SK-N-SH treated with all-trans-retinoic acid at 6 μM for 48 hours (cell line): ENCODE data around the gene PBX1.

Experiments
- ATAC-seq: fragments of 200-7000 bp; cut with Tn5 transposase; 3 replicates; pipeline ENCODE4 v1.9.1; 2020; ENCODE audit warnings: mild to moderate bottlenecking, moderate library complexity
- ARNTL ChIP-seq: fragments of 450-650 bp; formaldehyde crosslinking; IDR thresholded peaks from 2 replicates; pipeline ENCODE4 v1.5.0; 2020; ENCODE audit warnings: low read depth, mild to moderate bottlenecking, moderate library complexity, borderline replicate concordance
- BACH2 ChIP-seq: fragments of 250-450 bp; sonication (Bioruptor Pico); IDR thresholded peaks from 2 replicates; pipeline ENCODE4 v1.9.0; 2021; ENCODE audit warnings: mild to moderate bottlenecking, borderline replicate concordance
- CREB5 ChIP-seq: fragments of 250-450 bp; sonication (Bioruptor Pico); IDR thresholded peaks from 2 replicates; pipeline ENCODE4 v1.5.1; 2020; ENCODE audit warnings: low read depth, mild to moderate bottlenecking, moderate library complexity
- CSDC2 ChIP-seq: fragments of 250-450 bp; sonication (Bioruptor Pico); IDR thresholded peaks from 2 replicates; pipeline ENCODE4 v1.5.0; 2020; ENCODE audit warnings: mild to moderate bottlenecking, moderate library complexity
- CSRNP3 ChIP-seq: fragments of 250-450 bp; sonication (Bioruptor Pico); IDR thresholded peaks from 2 replicates; pipeline ENCODE4 v1.5.1; 2021; ENCODE audit warnings: mild to moderate bottlenecking, moderate library complexity
- ESRRG ChIP-seq: fragments of 250-450 bp; sonication (Bioruptor Pico); IDR thresholded peaks from 2 replicates; pipeline ENCODE4 v1.6.1; 2021; ENCODE audit warnings: mild to moderate bottlenecking
- GLIS3 ChIP-seq: fragments of 250-450 bp; sonication (Bioruptor Pico); IDR thresholded peaks from 2 replicates; pipeline ENCODE4 v1.5.0; 2020; ENCODE audit warnings: mild to moderate bottlenecking, moderate library complexity
- ISL1 ChIP-seq: fragments of 250-450 bp; sonication (Bioruptor Pico); IDR thresholded peaks from 2 replicates; pipeline ENCODE4 v2.1.2; 2022; ENCODE audit warnings: mild to moderate bottlenecking, moderate library complexity
- PATZ1 ChIP-seq: fragments of 250-450 bp; sonication (Bioruptor Pico); IDR thresholded peaks from 2 replicates; pipeline ENCODE4 v1.8.0; 2020; ENCODE audit warnings: mild to moderate bottlenecking, moderate library complexity, borderline replicate concordance
- POU6F1 ChIP-seq: fragments of 250-450 bp; sonication (Bioruptor Pico); IDR thresholded peaks from 2 replicates; pipeline ENCODE4 v1.8.0; 2021; ENCODE audit warnings: low read depth, mild to moderate bottlenecking, moderate library complexity, borderline replicate concordance
- PPARA ChIP-seq: fragments of 250-450 bp; sonication (Bioruptor Pico); IDR thresholded peaks from 2 replicates; pipeline ENCODE4 v1.5.0; 2020; ENCODE audit warnings: mild to moderate bottlenecking, borderline replicate concordance
- RARB ChIP-seq: fragments of 250-450 bp; sonication (Bioruptor Pico); IDR thresholded peaks from 2 replicates; pipeline ENCODE4 v1.8.0; 2021; ENCODE audit warnings: mild to moderate bottlenecking, moderate library complexity
- SNAI2 ChIP-seq: fragments of 250-450 bp; sonication (Bioruptor Pico); IDR thresholded peaks from 2 replicates; pipeline ENCODE4 v1.5.0; 2020; ENCODE audit warnings: mild to moderate bottlenecking, moderate library complexity
- TSHZ2 ChIP-seq: fragments of 250-450 bp; sonication (Bioruptor Pico); IDR thresholded peaks from 2 replicates; pipeline ENCODE4 v1.5.0; 2020; ENCODE audit warnings: mild to moderate bottlenecking, moderate library complexity
- ZC3H10 ChIP-seq: fragments of 250-450 bp; sonication (Bioruptor Pico); IDR thresholded peaks from 2 replicates; pipeline ENCODE4 v1.5.1; 2021; ENCODE audit warnings: mild to moderate bottlenecking, moderate library complexity
- ZFP30 ChIP-seq: fragments of 450-650 bp; formaldehyde crosslinking; IDR thresholded peaks from 2 replicates; pipeline ENCODE4 v1.5.0; 2022; ENCODE audit warnings: mild to moderate bottlenecking, moderate library complexity

Gene PBX1

GRCh38 chr1:164857439-164857838, 298.5 kb downstream of the PBX1 start:
- TF ChIP-seq CREB5 (CRISPR knock-in tag) = no peak
- TF ChIP-seq TSHZ2 = no peak
- no peak for TF ChIP-seq GLIS3 (CRISPR knock-in tag)
- TF ChIP-seq ZC3H10 (CRISPR knock-in tag) = no peak
- no peak for TF ChIP-seq ESRRG (CRISPR knock-in tag)
- no peak for TF ChIP-seq ISL1 (CRISPR knock-in tag)
- no peak for TF ChIP-seq ARNTL
- TF ChIP-seq POU6F1 (CRISPR knock-in tag) = no peak
- no peak for TF ChIP-seq ZFP30
- no peak for TF ChIP-seq PATZ1 (CRISPR knock-in tag)
- no peak for ATAC-seq

- no peak for TF ChIP-seq RARB
- no peak for TF ChIP-seq ZFP30
- no peak for TF ChIP-seq CREB5 (CRISPR knock-in tag)
- TF ChIP-seq ESRRG (CRISPR knock-in tag) = no peak
- no peak for TF ChIP-seq PATZ1 (CRISPR knock-in tag)
- no peak for TF ChIP-seq PPARA (CRISPR knock-in tag)
- no peak for TF ChIP-seq SNAI2 (CRISPR knock-in tag)
- no peak for TF ChIP-seq ZC3H10 (CRISPR knock-in tag)
- TF ChIP-seq CSDC2 = no peak
- TF ChIP-seq, all 23 proteins: peak for 0
- no peak for ATAC-seq
Observed at GRCh38 chr1:164858096-164858632, 299.2 kb downstream of the PBX1 start.

- TF ChIP-seq CSRNP3 (CRISPR knock-in tag) (no peak), BACH2 (CRISPR knock-in tag) (no peak), CSDC2 (no peak), ARNTL (no peak), ISL1 (CRISPR knock-in tag) (no peak), SNAI2 (CRISPR knock-in tag) (no peak), ZFP30 (no peak)
- no peak for ATAC-seq
Observed at GRCh38 chr1:164861632-164862031, 302.6 kb downstream of the PBX1 start.
